Measurements from ENCODE around the gene MISP3.

The MISP3 gene

GRCh38 chr19:14033946-14034345, 38.6 kb upstream of the MISP3 start:
- no peak for TF ChIP-seq CTCF (IDR thresholded peaks at IDR 0.05)

GRCh38 chr19:14035706-14036105, 36.9 kb upstream of the MISP3 start:
- TF ChIP-seq CTCF (IDR thresholded peaks at IDR 0.05), result no peak

DNA sequence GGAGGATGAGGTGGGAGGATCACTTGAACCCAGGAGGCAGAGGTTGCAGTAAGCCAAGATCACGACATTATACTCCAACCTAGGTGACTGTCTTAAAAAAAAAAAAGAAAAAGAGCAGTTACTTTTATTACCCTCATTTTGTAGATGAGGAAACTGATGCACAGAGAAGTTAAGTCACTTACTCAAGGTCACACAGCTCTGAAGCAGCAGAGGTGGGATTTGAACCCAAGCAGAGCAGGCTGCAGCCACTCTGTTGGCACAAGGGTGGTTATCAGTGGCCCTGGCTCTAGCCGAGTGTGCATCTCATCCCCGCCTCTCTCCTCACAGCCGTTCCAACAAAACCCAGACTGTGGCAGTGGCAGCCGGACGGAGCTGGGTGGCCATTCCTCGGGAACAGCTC, 33.4 kb upstream of the MISP3 start:
- no peak for TF ChIP-seq CTCF (IDR thresholded peaks at IDR 0.05)

GRCh38 chr19:14042659-14043608, 29.7 kb upstream of the MISP3 start:
- peak; percentile 51 for TF ChIP-seq CTCF (IDR thresholded peaks at IDR 0.05)

GRCh38 chr19:14048443-14049153, 24.0 kb upstream of the MISP3 start:
- TF ChIP-seq CTCF (IDR thresholded peaks at IDR 0.05), result peak; percentile 89

- TF ChIP-seq CTCF (IDR thresholded peaks at IDR 0.05), result no peak
Measured at GRCh38 chr19:14050512-14050911, 22.1 kb upstream of the MISP3 start.

- no peak for TF ChIP-seq CTCF (IDR thresholded peaks at IDR 0.05)
Measured at GRCh38 chr19:14051980-14052379, 20.6 kb upstream of the MISP3 start.

Measured in LNCAP (cell line).